GM19372 (cell line): ENCODE data around the gene IQCN.
A peak's percentile ranks its signal among the peaks of the same experiment; 100 is the strongest.

Experiments used
- ATAC-seq: cut with Tn5 transposase; IDR thresholded peaks from one replicate; pipeline ENCODE4 v1.9.1; 2021; ENCODE audit warnings: mild to moderate bottlenecking, low read depth, moderate library complexity; ENCODE audit not compliant: unreplicated experiment

Gene IQCN

DNA sequence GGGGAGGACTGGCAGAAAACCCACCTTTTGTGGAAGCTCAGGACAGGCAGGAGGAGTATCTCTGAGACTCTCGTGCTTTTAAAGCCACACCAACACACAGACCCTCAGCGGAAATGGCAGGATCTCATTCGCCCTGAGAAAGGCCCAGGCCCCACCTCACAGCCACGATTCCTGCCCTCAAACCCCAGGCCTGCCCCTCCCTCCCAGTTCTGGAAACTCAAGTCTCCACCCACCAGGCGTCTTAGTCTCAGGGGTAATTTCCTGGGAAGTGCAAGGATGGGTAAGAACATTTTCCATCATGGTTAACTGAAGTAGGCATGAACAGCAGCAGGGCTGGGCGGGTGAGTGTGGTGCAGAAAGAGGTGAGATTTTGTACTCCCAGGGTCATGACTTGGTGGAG is 40.1 kb downstream of the IQCN start:
- no peak for ATAC-seq

DNA sequence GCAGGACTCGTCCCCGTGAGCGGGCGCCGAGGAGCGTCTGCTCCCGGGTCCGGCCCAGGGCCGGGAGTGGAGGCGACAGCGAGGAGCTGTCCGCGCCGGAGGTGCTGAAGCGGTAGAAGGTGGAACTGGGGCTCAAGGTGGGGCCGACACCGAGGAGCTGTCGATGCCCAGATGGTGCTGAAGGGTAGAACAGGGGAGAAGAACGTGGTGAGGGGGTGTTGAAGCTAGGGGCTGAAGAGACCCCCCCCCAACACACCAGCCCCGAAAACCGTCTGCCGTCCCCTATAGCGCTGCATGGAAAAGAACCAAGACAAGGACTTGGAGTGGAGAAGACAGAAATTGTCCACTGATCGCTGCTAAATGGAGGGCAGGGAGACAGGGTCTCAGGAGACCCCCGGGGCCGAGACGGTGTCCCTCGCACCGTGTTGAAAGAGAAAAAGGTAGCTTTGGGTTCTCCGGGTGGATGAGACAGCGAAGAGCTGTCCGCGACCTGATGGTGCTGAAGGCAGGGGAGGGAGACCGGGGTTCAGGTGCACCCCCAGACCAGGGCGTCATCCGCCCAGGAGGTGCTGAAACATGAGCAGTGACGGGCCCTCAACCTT is 40.9 kb downstream of the IQCN start:
- no peak for ATAC-seq

DNA sequence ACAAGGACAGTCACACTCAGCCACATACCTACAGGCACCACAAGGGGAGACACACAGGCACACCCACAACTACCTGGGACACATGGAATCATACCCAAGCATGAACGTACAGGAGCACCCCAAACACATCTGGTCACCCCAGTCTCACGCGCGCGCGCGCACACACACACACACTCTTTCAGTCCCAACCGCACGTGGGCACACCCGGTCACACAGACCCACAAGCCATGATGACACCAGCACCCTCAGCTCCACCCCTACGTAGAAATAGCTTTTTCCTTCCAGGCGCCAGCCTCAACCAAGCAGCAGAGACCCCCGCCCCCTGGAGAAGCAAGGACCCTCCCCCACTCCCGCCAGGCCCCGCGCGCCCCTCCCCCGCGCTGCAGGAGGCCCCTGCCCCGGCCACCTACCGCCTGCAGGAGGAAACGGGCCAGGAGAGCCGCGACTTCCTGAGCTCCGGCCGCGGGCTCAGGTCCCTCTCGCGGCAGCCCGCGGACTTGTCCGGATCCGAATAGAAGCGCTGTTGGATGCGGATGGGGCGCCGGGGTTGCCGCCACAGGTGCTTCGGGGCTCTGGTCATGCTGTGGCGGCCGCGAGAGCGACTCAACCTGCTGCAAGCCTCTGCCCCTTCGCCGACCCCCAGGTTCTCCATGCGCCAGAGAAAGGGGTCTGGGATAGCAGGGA is 41.6 kb downstream of the IQCN start:
- ATAC-seq = no peak

- no peak for ATAC-seq
These were observed 42.5 kb downstream of the IQCN start for GRCh38 chr19:18231775-18232174.

DNA sequence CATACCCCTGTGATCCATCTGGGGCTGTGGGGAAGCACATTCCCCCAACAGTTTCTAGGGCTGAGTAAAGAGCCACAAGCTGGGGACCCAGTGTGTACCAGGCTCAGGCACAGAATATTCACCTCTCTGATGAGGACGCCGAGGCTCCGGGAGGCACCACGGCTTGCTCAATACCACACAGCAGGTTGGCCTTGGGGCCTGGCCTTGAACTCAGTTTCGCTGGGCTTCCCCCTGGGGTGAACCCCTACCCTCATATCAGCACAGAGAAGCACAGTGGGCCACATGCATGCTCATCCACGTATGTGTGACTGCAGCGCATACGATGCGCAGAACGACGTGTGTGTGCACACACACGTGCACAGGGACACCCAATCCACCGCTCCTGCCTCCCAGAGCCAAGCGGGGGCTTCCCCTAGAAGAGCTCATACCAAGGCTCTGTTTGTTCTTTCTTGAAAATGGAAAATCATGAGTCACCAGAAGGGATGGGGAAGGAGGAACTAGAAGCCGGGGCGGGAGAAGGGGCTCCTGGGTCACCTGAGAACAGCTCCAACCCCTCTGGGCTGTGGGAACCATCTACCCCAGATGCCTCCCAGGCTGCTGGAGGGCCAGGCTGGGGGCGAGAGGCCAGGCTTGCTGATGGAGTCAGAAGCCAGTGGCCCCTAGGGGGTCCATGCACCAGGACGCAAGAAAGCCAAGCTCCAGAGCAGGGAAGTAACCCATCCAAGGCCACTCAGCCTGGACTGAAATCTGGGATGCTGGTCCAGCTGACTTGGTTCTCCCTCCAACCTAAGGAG is 43.1 kb downstream of the IQCN start:
- no peak for ATAC-seq

- no peak for ATAC-seq
These were observed 44.3 kb downstream of the IQCN start for GRCh38 chr19:18229915-18230314.

DNA sequence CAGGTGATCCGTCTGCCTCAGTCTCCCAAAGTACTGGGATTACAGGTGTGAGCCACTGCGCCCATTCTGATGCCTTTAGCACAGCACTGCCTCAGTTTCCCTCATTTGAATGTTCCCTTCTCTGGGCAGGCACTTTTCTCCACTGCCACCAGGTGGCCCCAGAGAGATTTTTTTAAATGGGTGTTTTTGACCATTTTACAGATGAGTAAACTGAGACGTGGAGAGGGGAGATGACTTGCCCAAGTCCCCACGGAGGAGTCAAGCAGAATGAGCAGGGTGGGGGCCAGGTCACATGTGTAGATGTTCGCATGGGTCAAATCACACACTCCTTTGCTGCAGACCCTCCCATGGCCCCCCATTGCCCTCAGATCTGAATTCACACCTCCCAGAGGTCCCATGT is 44.8 kb downstream of the IQCN start:
- ATAC-seq = no peak

DNA sequence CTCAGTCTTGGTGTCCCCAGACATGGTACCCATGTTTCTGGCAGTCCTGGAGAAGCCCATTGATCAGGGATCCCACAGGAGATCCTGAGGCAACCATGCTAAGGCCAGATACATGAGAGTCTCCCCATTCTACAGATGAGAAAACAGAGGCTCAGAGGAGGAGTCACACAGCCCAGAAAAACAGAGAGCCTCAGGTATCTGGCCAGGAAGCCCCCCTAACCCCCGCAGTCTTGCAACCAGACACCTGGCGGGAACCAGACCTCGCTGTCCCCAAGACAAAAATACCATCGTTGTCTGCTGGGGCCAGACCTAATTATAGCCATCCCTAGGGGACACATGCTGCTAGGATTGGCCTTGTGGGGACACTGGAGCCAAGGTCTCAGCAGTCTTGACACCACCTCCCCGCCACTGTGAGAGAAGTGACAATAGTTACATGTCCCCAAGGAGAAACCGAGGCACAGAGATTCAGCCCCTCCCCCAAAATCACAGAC is 46.4 kb downstream of the IQCN start:
- ATAC-seq = no peak

DNA sequence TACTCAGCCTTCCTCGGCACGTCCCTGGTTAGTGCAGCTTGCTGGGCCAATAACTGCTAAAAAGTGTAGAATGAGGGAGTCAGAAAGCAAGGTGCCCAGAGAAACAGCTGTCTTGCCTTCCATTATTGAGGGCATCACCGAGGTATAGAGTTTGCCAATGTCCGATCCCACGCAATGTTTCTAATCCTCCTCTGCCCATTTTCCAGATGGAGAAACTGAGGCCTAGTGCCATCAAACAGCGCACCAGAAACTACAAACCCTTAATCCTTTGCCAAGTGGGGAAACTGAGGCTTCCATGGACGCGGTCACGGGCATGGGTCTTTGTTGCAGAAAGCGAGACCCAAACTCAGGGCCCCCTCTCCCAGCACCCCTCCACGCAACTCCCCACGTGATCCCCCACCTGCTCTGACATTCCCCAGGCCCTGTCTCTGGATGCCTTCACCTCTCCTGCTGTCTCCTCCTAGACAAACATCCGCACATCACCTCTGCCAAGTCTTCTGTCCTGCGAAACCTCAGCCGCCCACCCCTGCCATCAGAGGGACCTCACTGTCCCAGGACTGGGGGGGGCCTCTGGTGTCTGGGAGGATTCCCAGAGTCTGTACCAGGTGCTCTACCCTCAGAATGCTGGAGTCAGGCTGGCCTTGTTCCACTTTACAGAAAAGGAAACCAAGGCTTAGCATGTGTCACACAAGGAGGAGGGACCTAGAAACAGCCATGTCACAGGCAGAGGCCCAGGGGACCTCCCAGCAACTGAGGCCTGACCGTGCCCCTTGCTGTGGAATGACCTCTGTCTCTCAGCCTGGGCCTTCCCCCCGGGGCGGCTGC is 47.1 kb downstream of the IQCN start:
- ATAC-seq = no peak

- ATAC-seq = no peak
These were observed 48.4 kb downstream of the IQCN start, which contains the start of gene PDE4C for GRCh38 chr19:18225702-18226468. PDE4C (minus strand) TSS chr19:18226438; CDS start chr19:18226415, 23 bp downstream.

- no peak for ATAC-seq
These were observed 48.9 kb downstream of the IQCN start for GRCh38 chr19:18225355-18225701.

GRCh38 chr19:18224525-18225354 is 49.5 kb downstream of the IQCN start:
- ATAC-seq = peak; percentile 83

- ATAC-seq = no peak
These were observed 50.3 kb downstream of the IQCN start for GRCh38 chr19:18223860-18224524.

DNA sequence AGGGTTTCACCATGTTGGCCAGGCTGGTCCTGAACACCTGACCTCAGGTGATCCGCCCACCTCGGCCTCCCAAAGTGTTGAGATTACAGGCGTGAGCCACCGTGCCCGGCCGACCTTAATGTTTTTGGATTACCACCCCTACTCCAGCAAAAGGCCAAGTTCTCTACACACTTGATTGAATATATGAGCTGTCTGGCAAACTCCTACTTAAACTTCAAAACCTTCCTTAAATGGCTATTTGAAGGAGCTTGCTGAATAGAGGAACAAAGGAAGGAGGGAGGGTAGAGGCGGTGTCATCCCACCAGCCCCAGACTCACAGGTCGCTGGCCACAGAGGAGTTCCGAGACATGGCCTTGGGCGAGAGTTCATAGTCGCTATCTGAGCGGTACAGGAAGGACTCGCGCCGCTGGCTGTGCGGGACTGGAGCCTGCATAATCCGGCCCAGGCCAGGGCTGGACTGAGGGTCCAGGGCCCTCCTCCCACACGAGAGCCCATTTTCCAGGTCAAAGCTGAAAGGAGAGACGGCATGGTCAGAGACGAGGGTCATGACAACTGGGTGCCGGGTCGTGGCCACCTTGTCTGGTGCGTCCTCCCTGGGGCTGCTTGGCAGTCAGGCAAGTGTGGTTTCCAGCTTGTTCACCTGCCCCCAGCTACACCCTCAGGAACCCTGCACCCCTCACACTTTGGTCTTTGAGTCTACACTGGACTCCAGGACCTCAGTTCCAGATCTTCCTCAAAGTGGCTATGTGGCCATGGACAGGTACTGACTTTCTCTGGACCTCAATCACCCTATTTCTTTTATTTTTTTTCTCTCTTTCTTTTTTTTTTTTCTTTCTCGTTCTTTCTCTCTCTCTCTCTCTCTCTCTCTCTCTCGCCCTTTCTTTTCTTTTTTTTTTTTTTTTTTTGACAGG is 52.2 kb downstream of the IQCN start:
- ATAC-seq = no peak

GRCh38 chr19:18220632-18221275 is 53.5 kb downstream of the IQCN start:
- no peak for ATAC-seq

GRCh38 chr19:18219911-18220631 is 54.2 kb downstream of the IQCN start:
- ATAC-seq = no peak
